HepG2 (cell line): Measurements from ENCODE around the gene ABCC5. TPM values are rescaled to one million over a fixed set of nuclear protein-coding genes. Genes with fewer than 3 reads are reported as not detected.

Source experiments
- ATAC-seq: fragments of 200-7000 bp; cut with Tn5 transposase; 3 replicates; pipeline ENCODE4 v1.9.1; 2020; ENCODE audit warnings: mild to moderate bottlenecking, moderate library complexity
- BruUV-seq: library from RNA; stranded (reverse); fragments of 400-500 nt; replicated peaks from 2 replicates; lab custom pipeline; 2021; lab: Mats Ljungman, UMichigan
- CTCF ChIA-PET: fragments of 300-600 bp; formaldehyde crosslinking; extraction: SDS; loops from one replicate; lab custom pipeline; 2021; ENCODE audit warnings: low total read pairs, inconsistent platforms, low intra/inter-chr PET ratio; lab: Yijun Ruan, JAX
- POLR2A ChIA-PET: fragments of 350-600 bp; sonication (Branson Sonifier 250); formaldehyde crosslinking; loops from one replicate; lab custom pipeline; 2020; ENCODE audit warnings: antibody characterized with exemption, inconsistent platforms; lab: Yijun Ruan, JAX
- DNase-seq: peaks from one replicate; pipeline ENCODE4 v3.0.0-alpha.2; 2015; ENCODE audit warnings: low spot score
- FAIRE-seq: peaks from 3 replicates; lab custom pipeline; 2011; peaks lifted over from hg19 to GRCh38; lab: Jason Lieb, UNC
- H2AFZ ChIP-seq: one replicate; pipeline ENCODE4 v1.6.1; 2011; ENCODE audit warnings: low read length, inconsistent platforms
- H3K27ac ChIP-seq: fragments of 300-600 bp; 3 replicates; pipeline ENCODE4 v1.8.0; 2011; ENCODE audit warnings: mixed run types, mild to moderate bottlenecking, mixed read lengths, low read length, inconsistent platforms; ENCODE audit not compliant: insufficient read depth; ENCODE audit errors: extremely low read length
- H3K27me3 ChIP-seq, 2 experiments: fragments of 200-600 bp in 1 of 2; 2 replicates in 1 of 2; 3 replicates in 1 of 2; pipeline versions ENCODE4 v1.6.0 to v1.8.0; 2011; ENCODE audit warnings: low read length in 2 of 2, mild to moderate bottlenecking in 2 of 2, moderate library complexity in 2 of 2, inconsistent platforms in 1 of 2; ENCODE audit not compliant: insufficient read depth in 2 of 2, control insufficient read depth in 1 of 2
- H3K36me3 ChIP-seq, 2 experiments: fragments of 200-600 bp in 1 of 2; replicated peaks in 1 of 2; 2 replicates in 1 of 2; 3 replicates in 1 of 2; pipeline versions ENCODE4 v1.5.1 to v1.8.0; 2011; ENCODE audit warnings: low read length in 2 of 2, inconsistent platforms in 1 of 2; ENCODE audit not compliant: insufficient read depth in 2 of 2, control insufficient read depth in 1 of 2
- H3K4me1 ChIP-seq: 2 replicates; pipeline ENCODE4 v1.5.1; 2012; ENCODE audit warnings: low read length, inconsistent platforms; ENCODE audit not compliant: insufficient read depth
- H3K4me2 ChIP-seq: 2 replicates; pipeline ENCODE4 v1.6.0; 2011; ENCODE audit warnings: low read depth, low read length, inconsistent platforms
- H3K4me3 ChIP-seq, 3 experiments: fragments of 200-600 bp in 1 of 3; sonication (generic), shearing (Covaris generic) in 1 of 3; replicated peaks in 1 of 3; 2 replicates each; pipeline ENCODE4 v1.5.1; 2011 to 2016; ENCODE audit warnings: low read length in 3 of 3, inconsistent platforms in 2 of 3, low read depth in 2 of 3, mild to moderate bottlenecking in 2 of 3, control low read depth in 1 of 3, mixed read lengths in 1 of 3; ENCODE audit not compliant: insufficient read depth in 1 of 3
- H3K79me2 ChIP-seq: one replicate; pipeline ENCODE4 v1.6.1; 2011; ENCODE audit warnings: low read length, inconsistent platforms; ENCODE audit not compliant: insufficient read depth
- H3K9ac ChIP-seq: 2 replicates; pipeline ENCODE4 v1.6.0; 2011; ENCODE audit warnings: mild to moderate bottlenecking, low read depth, low read length, inconsistent platforms; ENCODE audit not compliant: insufficient read depth
- H3K9me3 ChIP-seq: 2 replicates; pipeline ENCODE4 v1.5.1; 2012; ENCODE audit warnings: mild to moderate bottlenecking, low read length
- H4K20me1 ChIP-seq: 2 replicates; pipeline ENCODE4 v1.6.0; 2011; ENCODE audit warnings: inconsistent platforms, mild to moderate bottlenecking, low read length, moderate library complexity; ENCODE audit not compliant: insufficient read depth
- E2F2 ChIP-seq: sonication (generic); formaldehyde crosslinking; IDR thresholded peaks from 2 replicates; pipeline ENCODE4 v1.4.0; 2020; ENCODE audit warnings: missing genetic modification reagents, borderline replicate concordance
- EP300 ChIP-seq, 3 experiments: sonication (generic) in 1 of 3; formaldehyde crosslinking in 1 of 3; IDR thresholded peaks; 2 replicates each; pipeline versions ENCODE4 v1.5.1 to v1.6.1; 2011 to 2020; ENCODE audit warnings: low read depth in 2 of 3, low read length in 2 of 3, borderline replicate concordance in 1 of 3, improper control_type of control experiment in 1 of 3, mild to moderate bottlenecking in 1 of 3, missing genetic modification reagents in 1 of 3, moderate library complexity in 1 of 3
- FOSL2 ChIP-seq: sonication (generic); formaldehyde crosslinking; IDR thresholded peaks from 2 replicates; pipeline ENCODE4 v1.4.0; 2020; ENCODE audit warnings: missing genetic modification reagents
- KLF13 ChIP-seq: sonication (generic); formaldehyde crosslinking; IDR thresholded peaks from 2 replicates; pipeline ENCODE4 v1.4.0; 2020; ENCODE audit warnings: mild to moderate bottlenecking, missing genetic modification reagents
- NR1H2 ChIP-seq: sonication (generic); formaldehyde crosslinking; IDR thresholded peaks from 2 replicates; pipeline ENCODE4 v1.8.1; 2022; ENCODE audit warnings: low read depth, missing genetic modification reagents, borderline replicate concordance
- SAP130 ChIP-seq: IDR thresholded peaks from 2 replicates; pipeline ENCODE4 v1.6.1; 2016; ENCODE audit warnings: low read depth
- SNAPC2 ChIP-seq: sonication (generic); formaldehyde crosslinking; IDR thresholded peaks from 2 replicates; pipeline ENCODE4 v1.8.1; 2022; ENCODE audit warnings: mild to moderate bottlenecking, missing genetic modification reagents
- ZFX ChIP-seq: sonication (generic); formaldehyde crosslinking; IDR thresholded peaks from 2 replicates; pipeline ENCODE4 v1.4.0; 2020; ENCODE audit warnings: mild to moderate bottlenecking, low read depth, missing genetic modification reagents, moderate library complexity
- ZNF143 ChIP-seq: sonication (generic); formaldehyde crosslinking; IDR thresholded peaks from 2 replicates; pipeline ENCODE4 v1.4.0; 2020; ENCODE audit warnings: missing genetic modification reagents
- ZNF264 ChIP-seq: sonication (generic); formaldehyde crosslinking; IDR thresholded peaks from 2 replicates; pipeline ENCODE4 v1.4.0; 2020; ENCODE audit warnings: missing genetic modification reagents
- ZNF280D ChIP-seq: sonication (generic); formaldehyde crosslinking; IDR thresholded peaks from 2 replicates; pipeline ENCODE4 v1.5.1; 2020; ENCODE audit warnings: mild to moderate bottlenecking, missing genetic modification reagents
- ZNF292 ChIP-seq: sonication (generic); formaldehyde crosslinking; IDR thresholded peaks from 2 replicates; pipeline ENCODE4 v1.8.1; 2022; ENCODE audit warnings: mild to moderate bottlenecking, low read depth, missing genetic modification reagents, borderline replicate concordance
- ZNF484 ChIP-seq: sonication (generic); formaldehyde crosslinking; IDR thresholded peaks from 2 replicates; pipeline ENCODE4 v1.5.1; 2020; ENCODE audit warnings: mild to moderate bottlenecking, low read depth, missing genetic modification reagents, borderline replicate concordance
- ZNF589 ChIP-seq: sonication (generic); formaldehyde crosslinking; conservative IDR thresholded peaks from 2 replicates; pipeline ENCODE4 v1.8.0; 2022; ENCODE audit warnings: mild to moderate bottlenecking, moderate library complexity, missing genetic modification reagents
- ZNF780A ChIP-seq: sonication (generic); formaldehyde crosslinking; IDR thresholded peaks from 2 replicates; pipeline ENCODE4 v1.8.0; 2022; ENCODE audit warnings: mild to moderate bottlenecking, missing genetic modification reagents, moderate library complexity
- WGBS: methylation state at CpG from one replicate; pipeline ENCODE4 v1.1.6; 2017; ENCODE audit warnings: low lambda C conversion rate; 5-methylcytosine and 5-hydroxymethylcytosine counted together
- in situ Hi-C: cut with HindIII; loops from 2 replicates; pipeline ENCODE4 v1.10.0; 2017; ENCODE audit warnings: low pct_unique_long_range_greater_than_20kb; ENCODE audit not compliant: extremely low pct_ligation_motif_present
- intact Hi-C: fragments of 100-400 bp; cut with micrococcal nuclease; formaldehyde crosslinking; loops from one replicate; pipeline ENCODE4 v1.10.0; 2022; ENCODE audit not compliant: unreplicated experiment
- polyA plus RNA-seq, 8 experiments: library from polyadenylated mRNA; depleted of rRNA in 3 of 8; stranded (reverse) in 7 of 8; unstranded in 1 of 8; fragments of >200 nt; fragmentation: Illumina TruSeq in 4 of 8; extraction: Trizol in 4 of 8; gene quantifications; 2 replicates each; pipeline versions ENCODE4 v1.2.1 to v1.2.3, GENCODE V29; 2011 to 2016; ENCODE audit warnings: low read depth in 4 of 8, missing spikeins in 1 of 8, mixed read lengths in 1 of 8; ENCODE audit not compliant: insufficient read depth in 1 of 8
- total RNA-seq, 5 experiments: library from RNA; depleted of rRNA; stranded (reverse); fragments of >200 nt; fragmentation: Illumina TruSeq; extraction: Trizol; gene quantifications; 2 replicates each; pipeline ENCODE4 v1.2.3, GENCODE V29; 2016; ENCODE audit warnings: low read depth in 1 of 5

ABCC5 gene
- total and polyA plus RNA-seq, 2 of the 13 experiments (the other 11 are each of a cell fraction or from before 2014, with no cell fraction given), result 12.5 to 12.7 TPM

- in situ Hi-C loops, result loop anchor here (25.0 kb wide), 1 partner anchor 254 kb away; the partner anchor contains the start of gene EIF2B5
- no peak for ATAC-seq
- Histone ChIP-seq H3K9ac (peak overlapping the region; percentile 80), H3K4me2 (peak overlapping the region; percentile 97), H3K79me2 (peaks cover 52% of the 10 kb centered on the region), H3K27me3 (no peaks in the 10 kb centered on the region; a peak in 1 of 5 replicates), H2AFZ (no peak overlapping the region), H3K4me3 (peak overlapping the region; percentile 84 to 89 (median 84)), H3K9me3 (no peaks in the 10 kb centered on the region), H3K36me3 (peaks cover 0 to 8% of the 10 kb centered on the region in 2 experiments; a peak in 2 of 5 replicates), H3K4me1 (peaks cover 22% of the 10 kb centered on the region; the same call in 1 of the 2 replicates), H3K27ac (peak overlapping the region; percentile 71), H4K20me1 (peaks cover 7% of the 10 kb centered on the region; the same call in 1 of the 2 replicates)
- CTCF ChIA-PET, result no interaction called here
- POLR2A ChIA-PET, result interaction anchor here (1.5 to 1.7 kb wide), 5 partner anchors 9 to 251 kb away, joined by 5 to 9 read pairs (median 5); no protein-coding TSS in a partner anchor
- intact Hi-C loops, result loop anchor here (5.0 kb wide), 1 partner anchor 416 kb away; no protein-coding TSS in a partner anchor
- WGBS, result 5% methylated on average over 15 of the region's 16 CpGs
- FAIRE-seq, result no peak
- DNase-seq, result no peak
- TSS peak; percentile 69 for BruUV-seq
- TF ChIP-seq ZNF292 (CRISPR knock-in tag) (no peak), EP300 (IDR thresholded peaks at IDR 0.05; ENCODE audit: low read depth in 2 of 2, low read length in 2 of 2) (no peak), EP300 (CRISPR knock-in tag; IDR thresholded peaks at IDR 0.05; ENCODE audit: borderline replicate concordance) (no peak), SAP130 (CRISPR knock-in tag) (peak; percentile 22; the same call in 1 of the 2 replicates), FOSL2 (CRISPR knock-in tag) (no peak), ZFX (CRISPR knock-in tag) (no peak), ZNF264 (no peak), E2F2 (CRISPR knock-in tag) (no peak), ZNF143 (CRISPR knock-in tag) (no peak), ZNF484 (CRISPR knock-in tag) (no peak), ZNF780A (CRISPR knock-in tag) (no peak), NR1H2 (CRISPR knock-in tag) (no peak), ZNF280D (CRISPR knock-in tag) (0 out of 2 replicates have a peak, but pooled peaks have one; percentile 5), KLF13 (CRISPR knock-in tag) (no peak), ZNF589 (CRISPR knock-in tag) (no peak), SNAPC2 (CRISPR knock-in tag) (no peak)
Measured at GRCh38 chr3:183883291-183884096, 134.2 kb downstream of the ABCC5 start.
